Measurements from ENCODE around the gene PRICKLE2. TPM values are rescaled to one million over a fixed set of nuclear protein-coding genes. Genes with fewer than 3 reads are reported as not detected.

The PRICKLE2 gene
- total RNA-seq, 1 experiment from 2014 or later: 3.2 TPM

GRCh38 chr3:64184621-64185020, 40.6 kb downstream of the PRICKLE2 start:
- H3K4me1 Mint-ChIP-seq: peaks cover 10 to 23% of the 10 kb centered on the region in 2 experiments
- no peak overlapping the region for H3K56ac ChIP-seq (ENCODE audit: insufficient read length, low read depth, low read length)
- H3K27ac ChIP-seq (ENCODE audit: insufficient read length, low read depth, low read length): no peak overlapping the region
- H3K23me2 ChIP-seq (ENCODE audit: insufficient read length, low read depth, low read length, poor library complexity, severe bottlenecking): no peaks in the 10 kb centered on the region
- no peak overlapping the region for H3K4ac ChIP-seq (ENCODE audit: low read depth, low read length)
- no peak overlapping the region for H3K4me3 Mint-ChIP-seq
- no peak overlapping the region for H3K9ac ChIP-seq (ENCODE audit: extremely low read depth, insufficient read length, low read length)
- H2AFZ ChIP-seq (ENCODE audit: low read length): no peak overlapping the region
- H4K8ac ChIP-seq (replicated peaks; ENCODE audit: insufficient read length, low read depth, low read length): no peak overlapping the region
- H3K4me1 ChIP-seq (ENCODE audit: insufficient read depth, low read length): peaks cover 4% of the 10 kb centered on the region; the same call in 1 of the 2 replicates
- H2BK5ac ChIP-seq (ENCODE audit: insufficient read length, low read length): no peak overlapping the region
- H3T11ph ChIP-seq (ENCODE audit: low read length): no peak overlapping the region
- no peaks in the 10 kb centered on the region for H4K20me1 ChIP-seq (ENCODE audit: control insufficient read depth, insufficient read depth, insufficient read length)
- no peak overlapping the region for H2BK12ac ChIP-seq (ENCODE audit: insufficient read length, low read depth, low read length)
- H3K9me3 Mint-ChIP-seq: no peaks in the 10 kb centered on the region
- no peak overlapping the region for H2AK5ac ChIP-seq (ENCODE audit: insufficient read length, low read length)
- TF ChIP-seq CTCF (conservative IDR thresholded peaks at IDR 0.05): no peak
- no peak overlapping the region for H2BK15ac ChIP-seq (ENCODE audit: low read depth, low read length)
- no peak overlapping the region for H3K27ac Mint-ChIP-seq
- H4K91ac ChIP-seq (ENCODE audit: insufficient read length, low read depth, low read length): no peak overlapping the region
- no peaks in the 10 kb centered on the region for H3K79me2 ChIP-seq (ENCODE audit: insufficient read depth, low read length)
- DNase-seq: no peak
- no peak overlapping the region for H2BK120ac ChIP-seq (ENCODE audit: low read depth, low read length, poor library complexity, severe bottlenecking)
- H3K36me3 Mint-ChIP-seq (ENCODE audit: insufficient read depth in 1 of 3, low read depth in 3 of 3): no peaks in the 10 kb centered on the region
- no peaks in the 10 kb centered on the region for H3K9me3 ChIP-seq (ENCODE audit: control insufficient read depth, low read depth, low read length)
- no peak overlapping the region for H3K14ac ChIP-seq (ENCODE audit: insufficient read depth, low read length)
- H2BK20ac ChIP-seq (ENCODE audit: low read depth, low read length, poor library complexity, severe bottlenecking): no peak overlapping the region
- no peaks in the 10 kb centered on the region for H3K79me1 ChIP-seq (ENCODE audit: insufficient read depth, low read depth, low read length, poor library complexity, severe bottlenecking)
- no CpG with 5 or more reads among the region's 3 CpGs for WGBS (ENCODE audit: extremely low coverage, insufficient read length, low lambda C conversion rate)
- H3K18ac ChIP-seq (ENCODE audit: insufficient read length, low read depth, low read length): no peak overlapping the region
- no peak overlapping the region for H3K4me2 ChIP-seq (ENCODE audit: insufficient read depth, insufficient read length, low read length)
- H3K27me3 Mint-ChIP-seq (ENCODE audit: low read depth): no peaks in the 10 kb centered on the region; the same call in 1 of the 2 replicates
- H3K27me3 ChIP-seq (ENCODE audit: insufficient read depth, low read length): no peaks in the 10 kb centered on the region
- no peak overlapping the region for H4K5ac ChIP-seq (ENCODE audit: insufficient read length, low read depth, low read length)
- H3K23ac ChIP-seq (ENCODE audit: insufficient read length, low read depth, low read length): no peak overlapping the region
